HG03520 (cell line): Measurements from ENCODE around the gene RASAL2.
A peak's percentile ranks its signal among the peaks of the same experiment; 100 is the strongest.
"Not testable (repeated sequence)": the region's sequence is repeated elsewhere in the genome, so short reads cannot be mapped to it uniquely, and the experiment has no call there.

Experiments used
- ATAC-seq: cut with Tn5 transposase; IDR thresholded peaks from one replicate; pipeline ENCODE4 v1.9.1; 2021; ENCODE audit warnings: mild to moderate bottlenecking, moderate library complexity; ENCODE audit not compliant: unreplicated experiment

The RASAL2 gene

GRCh38 chr1:178271471-178271870 lies 177.6 kb downstream of the RASAL2 start:
- ATAC-seq, result no peak

- peak; percentile 83 for ATAC-seq
Observed at GRCh38 chr1:178273707-178274410, 180.0 kb downstream of the RASAL2 start.

GRCh38 chr1:178275049-178275448 lies 181.1 kb downstream of the RASAL2 start:
- ATAC-seq, result no peak

- ATAC-seq, result no peak
Observed at GRCh38 chr1:178275553-178275952, 181.6 kb downstream of the RASAL2 start.

GRCh38 chr1:178277793-178278530 lies 184.1 kb downstream of the RASAL2 start:
- ATAC-seq, result no peak

- ATAC-seq, result no peak
Observed at GRCh38 chr1:178278916-178279686, 185.2 kb downstream of the RASAL2 start.

- no peak for ATAC-seq
Observed at GRCh38 chr1:178282949-178283367, 189.1 kb downstream of the RASAL2 start.

- no peak for ATAC-seq
Observed at GRCh38 chr1:178283409-178283808, 189.5 kb downstream of the RASAL2 start.

GRCh38 chr1:178284058-178284457 lies 190.2 kb downstream of the RASAL2 start:
- no peak for ATAC-seq

GRCh38 chr1:178291166-178291565 lies 197.3 kb downstream of the RASAL2 start:
- ATAC-seq, result no peak

GRCh38 chr1:178294654-178295053 lies 200.8 kb downstream of the RASAL2 start:
- no peak for ATAC-seq

- no peak for ATAC-seq
Observed at GRCh38 chr1:178300352-178300699, 206.4 kb downstream of the RASAL2 start.

GRCh38 chr1:178301141-178301540 lies 207.2 kb downstream of the RASAL2 start:
- no peak for ATAC-seq

- no peak for ATAC-seq
Observed at GRCh38 chr1:178307264-178307663, 213.4 kb downstream of the RASAL2 start.

- ATAC-seq, result no peak
Observed at GRCh38 chr1:178308438-178308837, 214.5 kb downstream of the RASAL2 start.

- ATAC-seq, result peak; percentile 80
Observed at GRCh38 chr1:178310685-178311105, 216.8 kb downstream of the RASAL2 start.

GRCh38 chr1:178311164-178311563 lies 217.3 kb downstream of the RASAL2 start:
- ATAC-seq, result no peak

GRCh38 chr1:178320280-178320982 lies 226.5 kb downstream of the RASAL2 start:
- not testable (repeated sequence) for ATAC-seq

GRCh38 chr1:178323067-178323466 lies 229.2 kb downstream of the RASAL2 start:
- ATAC-seq, result no peak

GRCh38 chr1:178324003-178324402 lies 230.1 kb downstream of the RASAL2 start:
- ATAC-seq, result no peak

- no peak for ATAC-seq
Observed at GRCh38 chr1:178328728-178329127, 234.8 kb downstream of the RASAL2 start.
